Ishikawa (cell line): Measurements from ENCODE around the gene CFAP65.

Experiments used
- CEBPB ChIP-seq: IDR thresholded peaks from 2 replicates; pipeline ENCODE4 v1.6.1; 2012
- CREB1 ChIP-seq: IDR thresholded peaks from 2 replicates; pipeline ENCODE4 v1.6.1; 2012; ENCODE audit warnings: low read depth
- EP300 ChIP-seq: IDR thresholded peaks from 2 replicates; pipeline ENCODE4 v1.6.1; 2012; ENCODE audit warnings: borderline replicate concordance
- FOXM1 ChIP-seq: IDR thresholded peaks from 2 replicates; pipeline ENCODE4 v1.6.1; 2012; ENCODE audit warnings: low read depth, borderline replicate concordance
- MAX ChIP-seq: IDR thresholded peaks from 2 replicates; pipeline ENCODE4 v1.6.1; 2012
- NFIC ChIP-seq: IDR thresholded peaks from 2 replicates; pipeline ENCODE4 v1.6.1; 2012
- RAD21 ChIP-seq: IDR thresholded peaks from 2 replicates; pipeline ENCODE4 v1.6.1; 2012; ENCODE audit warnings: low read depth
- REST ChIP-seq: IDR thresholded peaks from 2 replicates; pipeline ENCODE4 v1.6.1; 2012; ENCODE audit warnings: low read depth, mild to moderate bottlenecking
- TEAD4 ChIP-seq: IDR thresholded peaks from 2 replicates; pipeline ENCODE4 v1.6.1; 2012
- USF1 ChIP-seq: IDR thresholded peaks from 2 replicates; pipeline ENCODE4 v1.6.1; 2012
- YY1 ChIP-seq: IDR thresholded peaks from 2 replicates; pipeline ENCODE4 v1.6.1; 2012; ENCODE audit warnings: low read depth
- ZBTB7A ChIP-seq: IDR thresholded peaks from 2 replicates; pipeline ENCODE4 v1.6.1; 2012; ENCODE audit warnings: low read depth

DNA sequence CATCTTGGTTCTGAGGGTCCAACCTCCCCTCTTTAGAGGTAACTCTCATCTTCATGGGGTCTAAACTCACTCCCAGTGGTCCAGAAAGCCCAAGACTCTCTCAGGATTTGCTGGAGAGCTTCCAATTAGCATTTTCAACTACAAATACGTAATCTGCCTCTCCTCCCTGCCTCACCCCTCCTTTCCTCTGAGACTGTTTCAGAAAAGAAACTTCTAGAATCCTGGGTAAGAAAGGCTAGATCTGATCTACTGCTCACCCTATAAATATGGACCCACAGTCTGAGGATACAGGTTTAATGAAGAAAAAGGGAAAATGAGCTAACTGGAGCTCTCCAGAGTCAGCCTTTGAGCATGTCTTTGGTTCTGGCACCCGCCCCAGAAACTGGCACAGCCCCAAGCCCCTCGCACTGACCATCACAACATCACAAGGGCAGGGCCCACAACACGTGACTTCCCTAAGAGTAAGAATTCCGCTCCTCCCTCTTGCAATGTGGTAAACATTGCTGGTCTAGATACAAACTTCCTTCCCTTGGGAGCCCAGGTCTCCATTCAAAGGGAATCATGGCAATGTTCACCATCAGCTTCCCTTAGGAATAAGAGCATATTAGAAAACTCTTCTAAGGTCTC is 41.1 kb upstream of the CFAP65 start:
- no peak for TF ChIP-seq RAD21
- no peak for TF ChIP-seq TEAD4
- TF ChIP-seq REST: no peak
- TF ChIP-seq EP300: no peak
- TF ChIP-seq CREB1: no peak
- TF ChIP-seq FOXM1: no peak
- TF ChIP-seq YY1: no peak
- TF ChIP-seq CEBPB: no peak
- TF ChIP-seq MAX: no peak
- no peak for TF ChIP-seq ZBTB7A
- TF ChIP-seq NFIC: no peak
- no peak for TF ChIP-seq USF1
